HEK293 (cell line): Measurements from ENCODE around the gene REEP6.
A peak's percentile ranks its signal among the peaks of the same experiment; 100 is the strongest.

Experiments
- CTCF ChIA-PET: fragments of 350-600 bp; formaldehyde crosslinking; extraction: SDS; loops from one replicate; lab custom pipeline; 2021; ENCODE audit warnings: antibody characterized with exemption; lab: Yijun Ruan, JAX
- POLR2A ChIA-PET: fragments of 300-600 bp; formaldehyde crosslinking; extraction: SDS; loops from one replicate; lab custom pipeline; 2020; ENCODE audit warnings: antibody characterized with exemption, inconsistent platforms; lab: Yijun Ruan, JAX
- H3K27ac ChIP-seq: fragments of 200-500 bp; sonication (Bioruptor generic); 2 replicates; pipeline ENCODE4 v1.5.1; 2014; ENCODE audit warnings: low read depth, low read length, control low read depth, inconsistent platforms; ENCODE audit errors: extremely low read depth
- H3K36me3 ChIP-seq, 2 experiments: fragments of 200-500 bp in 1 of 2; sonication (Bioruptor generic) in 1 of 2; 1 replicate in 1 of 2; 2 replicates in 1 of 2; pipeline ENCODE4 v1.5.1; 2014 to 2017; ENCODE audit warnings: inconsistent platforms in 2 of 2, low read length in 2 of 2; ENCODE audit not compliant: control insufficient read depth in 2 of 2, insufficient read depth in 1 of 2
- H3K4me1 ChIP-seq: fragments of 200-500 bp; sonication (Bioruptor generic); 2 replicates; pipeline ENCODE4 v1.5.1; 2014; ENCODE audit warnings: mild to moderate bottlenecking, low read length, inconsistent platforms; ENCODE audit not compliant: control insufficient read depth, insufficient read depth
- H3K4me3 ChIP-seq: 2 replicates; pipeline ENCODE4 v1.5.1; 2011; ENCODE audit warnings: low read depth, mild to moderate bottlenecking, control low read depth, low read length, moderate library complexity
- H3K9me3 ChIP-seq: fragments of 200-500 bp; sonication (Bioruptor generic); 2 replicates; pipeline ENCODE4 v1.5.1; 2014; ENCODE audit warnings: low read depth, low read length, inconsistent platforms; ENCODE audit not compliant: control insufficient read depth, insufficient read depth
- BCL6B ChIP-seq: fragments of 450-650 bp; formaldehyde crosslinking; IDR thresholded peaks from 2 replicates; pipeline ENCODE4 v1.5.1; 2017; ENCODE audit warnings: missing biosample characterization, missing genetic modification characterization
- HOXC10 ChIP-seq: sonication (generic); formaldehyde crosslinking; IDR thresholded peaks from 2 replicates; pipeline ENCODE4 v1.8.1; 2023; ENCODE audit warnings: mild to moderate bottlenecking, missing genetic modification reagents
- HOXD13 ChIP-seq: sonication (generic); formaldehyde crosslinking; IDR thresholded peaks from 2 replicates; pipeline ENCODE4 v1.8.0; 2022; ENCODE audit warnings: missing genetic modification reagents, borderline replicate concordance
- KLF8 ChIP-seq: fragments of 450-650 bp; formaldehyde crosslinking; IDR thresholded peaks from 2 replicates; pipeline ENCODE4 v1.5.1; 2016; ENCODE audit warnings: missing biosample characterization, missing genetic modification characterization
- SETDB1 ChIP-seq: IDR thresholded peaks from one replicate; pipeline ENCODE4 v1.6.1; 2017; ENCODE audit warnings: mild to moderate bottlenecking, low read length, moderate library complexity, mixed read lengths; ENCODE audit not compliant: insufficient read length
- ZNF121 ChIP-seq: fragments of 450-650 bp; formaldehyde crosslinking; IDR thresholded peaks from 2 replicates; pipeline ENCODE4 v1.5.1; 2016; ENCODE audit warnings: missing biosample characterization, missing genetic modification characterization
- ZNF132 ChIP-seq: fragments of 450-650 bp; formaldehyde crosslinking; IDR thresholded peaks from 2 replicates; pipeline ENCODE4 v1.5.1; 2017; ENCODE audit warnings: missing biosample characterization, missing genetic modification characterization, borderline replicate concordance
- ZNF133 ChIP-seq: fragments of 450-650 bp; formaldehyde crosslinking; IDR thresholded peaks from 2 replicates; pipeline ENCODE4 v1.5.1; 2016; ENCODE audit warnings: missing biosample characterization, missing genetic modification characterization
- ZNF155 ChIP-seq: fragments of 450-650 bp; formaldehyde crosslinking; IDR thresholded peaks from 2 replicates; pipeline ENCODE4 v1.5.1; 2016; ENCODE audit warnings: missing biosample characterization, missing genetic modification characterization
- ZNF169 ChIP-seq: fragments of 450-650 bp; formaldehyde crosslinking; IDR thresholded peaks from 2 replicates; pipeline ENCODE4 v1.5.1; 2016; ENCODE audit warnings: missing biosample characterization, missing genetic modification characterization
- ZNF174 ChIP-seq: fragments of 450-650 bp; formaldehyde crosslinking; IDR thresholded peaks from 2 replicates; pipeline ENCODE4 v1.5.0; 2017; ENCODE audit warnings: missing biosample characterization, mild to moderate bottlenecking, missing genetic modification characterization
- ZNF350 ChIP-seq: fragments of 450-650 bp; formaldehyde crosslinking; IDR thresholded peaks from 2 replicates; pipeline ENCODE4 v1.5.0; 2017; ENCODE audit warnings: missing biosample characterization, mild to moderate bottlenecking, missing genetic modification characterization
- ZNF391 ChIP-seq: fragments of 450-650 bp; formaldehyde crosslinking; IDR thresholded peaks from 2 replicates; pipeline ENCODE4 v1.5.1; 2016; ENCODE audit warnings: low read depth, missing biosample characterization, missing genetic modification characterization, borderline replicate concordance
- ZNF555 ChIP-seq: fragments of 450-650 bp; formaldehyde crosslinking; conservative IDR thresholded peaks from 2 replicates; pipeline ENCODE4 v1.5.1; 2017; ENCODE audit warnings: missing biosample characterization, mild to moderate bottlenecking, missing genetic modification characterization, inconsistent platforms
- ZNF558 ChIP-seq: fragments of 450-650 bp; formaldehyde crosslinking; IDR thresholded peaks from 2 replicates; pipeline ENCODE4 v1.5.1; 2016; ENCODE audit warnings: missing biosample characterization, missing genetic modification characterization
- ZNF560 ChIP-seq: fragments of 450-650 bp; formaldehyde crosslinking; IDR thresholded peaks from 2 replicates; pipeline ENCODE4 v1.5.1; 2017; ENCODE audit warnings: missing biosample characterization, missing genetic modification characterization, borderline replicate concordance
- ZNF701 ChIP-seq: fragments of 450-650 bp; formaldehyde crosslinking; IDR thresholded peaks from 2 replicates; pipeline ENCODE4 v1.5.1; 2016; ENCODE audit warnings: missing biosample characterization, missing genetic modification characterization
- ZNF843 ChIP-seq: fragments of 450-650 bp; formaldehyde crosslinking; IDR thresholded peaks from 2 replicates; pipeline ENCODE4 v1.5.1; 2016; ENCODE audit warnings: missing biosample characterization, missing genetic modification characterization
- ZSCAN23 ChIP-seq: fragments of 450-650 bp; formaldehyde crosslinking; IDR thresholded peaks from 2 replicates; pipeline ENCODE4 v1.5.1; 2016; ENCODE audit warnings: missing biosample characterization, missing genetic modification characterization
- ZSCAN30 ChIP-seq: fragments of 450-650 bp; IDR thresholded peaks from 2 replicates; pipeline ENCODE4 v1.5.1; 2018; ENCODE audit warnings: missing biosample characterization, mild to moderate bottlenecking, missing genetic modification characterization, moderate library complexity
- TF ChIP-seq, protein P1 (sequence below): fragments of 450-650 bp; formaldehyde crosslinking; IDR thresholded peaks from 2 replicates; pipeline ENCODE4 v1.5.1; 2017; ENCODE audit warnings: missing biosample characterization, missing genetic modification characterization

REEP6 gene

GRCh38 chr19:1531587-1531986 lies 40.6 kb downstream of the REEP6 start:
- CTCF ChIA-PET, result no interaction called here

DNA sequence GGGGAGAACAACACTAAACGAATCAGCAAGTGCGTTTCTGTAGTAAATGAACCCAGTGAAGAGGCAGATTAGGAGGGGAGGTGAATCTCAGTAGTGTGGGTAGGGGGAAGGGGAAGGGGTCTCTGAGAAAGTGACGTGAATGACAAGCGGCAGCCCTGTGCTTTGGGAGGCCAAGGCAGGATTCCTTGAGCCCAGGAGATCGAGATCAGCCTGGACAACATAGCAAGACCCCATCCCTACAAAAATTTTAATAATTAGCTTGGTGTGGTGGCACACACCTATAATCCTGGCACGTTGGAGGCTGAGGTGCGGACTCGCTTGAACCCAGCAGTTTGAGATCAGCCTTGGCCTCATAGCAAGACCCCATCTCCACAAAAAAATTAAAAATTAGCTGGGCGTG lies 41.0 kb downstream of the REEP6 start:
- Histone ChIP-seq H3K27ac (no peak overlapping the region), H3K4me1 (no peaks in the 10 kb centered on the region), H3K4me3 (no peak overlapping the region)
- TF ChIP-seq HOXC10 (CRISPR knock-in tag), result no peak
- peak; percentile 93; the same call in 1 of the 2 replicates for TF ChIP-seq ZNF121 (tag by site-specific recombination)
- TF ChIP-seq, all 188 proteins: peak for 1
- H3K9me3 ChIP-seq, result no peaks in the 10 kb centered on the region
- H3K36me3 ChIP-seq, result no peaks in the 10 kb centered on the region
- ChIA-PET CTCF (no interaction called here), POLR2A (interaction anchor here (0.8 kb wide), 1 partner anchor 65 kb away, joined by 3 read pairs; no protein-coding TSS in a partner anchor)

More at GRCh38 chr19:1531587-1531986, 40.6 kb downstream of the REEP6 start:
- POLR2A ChIA-PET, result no interaction called here
- Histone ChIP-seq H3K9me3 (no peaks in the 10 kb centered on the region), H3K27ac (no peak overlapping the region), H3K4me3 (no peak overlapping the region), H3K4me1 (no peaks in the 10 kb centered on the region), H3K36me3 (no peaks in the 10 kb centered on the region)
- TF ChIP-seq ZSCAN23 (tag by site-specific recombination) (no peak), ZNF558 (no peak), ZNF350 (tag by site-specific recombination) (no peak), ZNF391 (no peak), ZNF169 (tag by site-specific recombination) (no peak), ZNF560 (tag by site-specific recombination) (no peak), ZNF132 (tag by site-specific recombination) (no peak), ZNF701 (tag by site-specific recombination) (no peak), ZSCAN30 (tag by site-specific recombination) (no peak), ZNF843 (tag by site-specific recombination) (no peak), ZNF133 (tag by site-specific recombination) (no peak), BCL6B (no peak), ZNF155 (tag by site-specific recombination) (no peak), ZNF174 (tag by site-specific recombination) (no peak), HOXD13 (CRISPR knock-in tag) (no peak), ZNF555 (tag by site-specific recombination) (no peak), KLF8 (tag by site-specific recombination) (no peak), SETDB1 (no peak)
- TF ChIP-seq, protein P1, sequence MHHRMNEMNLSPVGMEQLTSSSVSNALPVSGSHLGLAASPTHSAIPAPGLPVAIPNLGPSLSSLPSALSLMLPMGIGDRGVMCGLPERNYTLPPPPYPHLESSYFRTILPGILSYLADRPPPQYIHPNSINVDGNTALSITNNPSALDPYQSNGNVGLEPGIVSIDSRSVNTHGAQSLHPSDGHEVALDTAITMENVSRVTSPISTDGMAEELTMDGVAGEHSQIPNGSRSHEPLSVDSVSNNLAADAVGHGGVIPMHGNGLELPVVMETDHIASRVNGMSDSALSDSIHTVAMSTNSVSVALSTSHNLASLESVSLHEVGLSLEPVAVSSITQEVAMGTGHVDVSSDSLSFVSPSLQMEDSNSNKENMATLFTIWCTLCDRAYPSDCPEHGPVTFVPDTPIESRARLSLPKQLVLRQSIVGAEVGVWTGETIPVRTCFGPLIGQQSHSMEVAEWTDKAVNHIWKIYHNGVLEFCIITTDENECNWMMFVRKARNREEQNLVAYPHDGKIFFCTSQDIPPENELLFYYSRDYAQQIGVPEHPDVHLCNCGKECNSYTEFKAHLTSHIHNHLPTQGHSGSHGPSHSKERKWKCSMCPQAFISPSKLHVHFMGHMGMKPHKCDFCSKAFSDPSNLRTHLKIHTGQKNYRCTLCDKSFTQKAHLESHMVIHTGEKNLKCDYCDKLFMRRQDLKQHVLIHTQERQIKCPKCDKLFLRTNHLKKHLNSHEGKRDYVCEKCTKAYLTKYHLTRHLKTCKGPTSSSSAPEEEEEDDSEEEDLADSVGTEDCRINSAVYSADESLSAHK (tag by site-specific recombination), result no peak
